ENCODE data around the gene KIF12.
"Not testable (repeated sequence)": the region's sequence is repeated elsewhere in the genome, so short reads cannot be mapped to it uniquely, and the experiment has no call there.

The KIF12 gene

DNA sequence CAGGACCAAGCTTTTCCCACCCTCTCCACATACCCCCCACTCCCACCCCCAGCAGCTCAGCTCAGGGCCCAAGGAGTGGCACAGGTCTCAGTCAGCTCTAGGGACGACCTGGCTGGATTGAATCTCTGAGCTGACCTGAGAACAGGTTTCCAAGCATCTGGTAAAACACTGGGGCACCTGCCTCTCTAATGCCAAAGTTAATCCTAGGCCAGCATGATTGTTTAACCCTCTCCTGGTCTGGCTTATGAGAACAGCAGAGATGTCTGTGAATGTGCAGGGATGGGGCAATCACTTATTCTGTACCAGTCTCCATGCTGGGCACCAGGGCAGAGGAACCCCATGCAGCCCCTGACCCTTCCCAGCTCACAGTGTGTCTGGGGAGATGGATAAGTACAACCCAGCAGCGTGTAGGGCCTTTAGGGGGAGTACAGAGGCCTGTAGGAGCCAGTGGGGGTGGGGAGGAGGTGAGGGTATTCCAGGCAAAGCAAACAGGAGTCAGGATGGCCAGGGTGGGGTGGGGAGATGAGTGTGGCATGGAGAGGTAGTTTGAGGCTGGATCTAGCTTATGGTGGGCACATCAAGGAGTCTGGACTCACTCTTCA lies 678 bp upstream of the KIF12 start:
- DNase-seq: no peak

- DNase-seq: peak; percentile 9
These were observed 814 bp downstream of the KIF12 start for GRCh38 chr9:114098021-114098935.

GRCh38 chr9:114097613-114098020 lies 1.5 kb downstream of the KIF12 start:
- no peak for DNase-seq

DNA sequence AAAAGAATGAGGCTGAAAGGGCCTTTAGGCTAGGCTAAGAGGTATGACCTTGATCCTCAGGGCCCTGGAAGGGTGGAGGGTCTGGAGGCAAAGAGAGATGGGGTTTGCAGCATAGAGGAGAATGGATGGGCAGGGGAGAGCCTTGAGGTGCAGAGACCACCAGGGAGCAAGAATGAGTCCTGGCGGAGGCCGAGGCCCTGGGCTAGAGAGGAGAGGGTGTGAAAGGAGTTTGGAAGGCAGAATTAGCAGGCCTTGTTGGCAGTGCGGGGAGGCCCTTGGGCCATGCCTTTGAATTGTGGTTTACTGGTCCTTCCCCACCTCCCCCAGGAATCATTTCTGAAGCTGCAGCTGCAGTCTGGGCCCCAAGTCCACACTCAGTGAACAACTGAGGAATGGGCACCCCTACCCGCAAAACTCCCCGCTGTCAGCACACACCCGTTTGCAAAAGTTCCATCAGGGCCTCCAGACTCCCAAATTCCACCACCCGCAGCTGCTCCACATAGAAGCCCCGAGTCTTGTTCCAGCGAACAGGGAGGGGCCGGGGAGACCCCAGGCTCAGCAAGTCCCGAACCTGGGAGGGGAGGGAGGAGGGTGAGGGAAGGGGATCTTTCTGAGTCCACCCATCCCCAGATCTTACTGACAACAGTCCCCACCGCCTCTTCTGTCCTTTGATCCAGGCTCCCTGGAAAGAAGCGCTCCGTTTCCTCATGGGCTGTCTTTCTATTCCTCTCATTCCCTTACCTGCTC lies 2.1 kb downstream of the KIF12 start:
- no peak for DNase-seq

- DNase-seq: no peak
These were observed 3.0 kb downstream of the KIF12 start for GRCh38 chr9:114096041-114096511.

DNA sequence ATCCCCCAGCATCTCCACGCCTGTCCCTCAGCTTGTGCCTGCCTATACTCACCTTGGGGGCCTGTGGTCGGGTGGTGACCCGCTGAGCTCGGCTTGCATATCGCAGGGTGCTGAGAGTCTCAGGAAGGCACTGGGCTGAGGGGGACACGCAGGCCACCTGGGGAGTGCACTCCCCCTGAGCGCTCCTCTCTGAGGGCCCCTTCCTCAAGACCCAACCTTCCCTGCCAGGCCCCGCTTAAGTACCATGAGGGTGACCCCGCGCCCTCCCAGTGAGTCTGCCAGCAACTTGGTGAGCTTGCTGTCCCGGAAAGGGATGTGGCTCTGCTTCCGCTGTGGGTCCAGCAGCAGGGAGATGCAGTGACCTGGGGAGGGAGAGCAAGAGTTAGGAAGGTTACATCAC lies 4.1 kb downstream of the KIF12 start:
- DNase-seq: no peak

DNA sequence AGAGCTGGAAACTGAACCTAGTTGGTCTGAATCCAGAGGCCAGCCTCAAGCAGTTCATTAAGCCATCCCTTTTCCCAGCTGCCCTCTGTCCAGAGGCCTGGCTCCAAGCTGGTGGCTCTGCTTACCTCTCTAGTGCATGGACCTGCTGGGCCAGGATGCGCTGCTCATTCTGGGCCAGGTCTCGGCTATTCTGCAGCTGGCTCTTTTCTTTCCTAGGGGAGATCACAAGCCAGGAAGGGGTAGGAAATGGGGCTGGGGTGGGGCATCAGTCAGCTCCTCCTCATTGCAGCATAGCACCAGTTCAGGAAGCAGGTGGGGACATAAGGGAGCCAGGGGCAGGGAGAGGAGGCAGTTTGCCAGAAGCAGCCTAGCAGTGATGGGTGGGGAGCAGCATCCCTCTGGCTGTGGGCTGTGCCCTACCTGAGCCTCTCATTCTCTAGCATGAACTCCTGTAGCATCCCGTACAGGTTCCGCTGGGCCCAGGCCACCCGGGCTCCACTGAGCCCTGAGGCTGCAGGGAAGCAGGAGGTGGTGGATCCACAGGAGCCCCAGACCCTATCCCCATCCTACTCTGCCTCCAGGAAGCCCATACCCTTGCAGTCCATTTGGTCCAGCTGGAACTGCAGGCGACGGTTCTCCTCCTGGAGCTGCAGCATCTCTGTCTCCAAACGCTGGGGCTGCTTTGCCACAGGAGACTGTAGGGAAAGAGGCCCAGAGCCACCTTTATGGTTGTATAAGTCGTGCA lies 5.2 kb downstream of the KIF12 start:
- no peak for DNase-seq

- DNase-seq: no peak
These were observed 6.0 kb downstream of the KIF12 start for GRCh38 chr9:114093031-114093471.

GRCh38 chr9:114092336-114092735 lies 6.8 kb downstream of the KIF12 start:
- no peak for DNase-seq

DNA sequence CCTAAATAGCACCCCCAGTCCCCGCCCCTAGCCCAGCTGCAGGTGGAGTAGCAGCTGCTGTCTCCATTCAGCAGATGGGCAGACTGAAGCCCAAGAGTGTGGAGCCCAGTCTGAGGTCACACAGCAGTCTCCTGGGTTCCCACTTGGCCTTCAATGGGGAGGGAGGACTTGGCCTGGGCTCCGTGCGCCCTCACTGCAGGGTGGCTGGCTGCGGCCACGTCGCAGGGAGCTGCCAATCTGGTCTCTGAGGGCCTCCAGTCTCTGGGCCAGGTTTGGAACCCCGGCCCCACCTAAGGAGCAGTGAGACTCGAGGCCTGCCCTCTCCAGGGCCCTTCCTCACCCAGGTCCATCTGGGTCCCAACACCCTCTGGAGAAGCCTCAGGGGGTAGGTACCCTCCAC lies 7.4 kb downstream of the KIF12 start:
- DNase-seq: no peak

GRCh38 chr9:114090798-114091197 lies 8.3 kb downstream of the KIF12 start:
- DNase-seq: no peak

GRCh38 chr9:114089206-114089840 lies 9.8 kb downstream of the KIF12 start:
- no peak for DNase-seq

- no peak for DNase-seq
These were observed 10.4 kb downstream of the KIF12 start for GRCh38 chr9:114088571-114089170.

GRCh38 chr9:114087721-114088120 lies 11.4 kb downstream of the KIF12 start:
- no peak for DNase-seq

DNA sequence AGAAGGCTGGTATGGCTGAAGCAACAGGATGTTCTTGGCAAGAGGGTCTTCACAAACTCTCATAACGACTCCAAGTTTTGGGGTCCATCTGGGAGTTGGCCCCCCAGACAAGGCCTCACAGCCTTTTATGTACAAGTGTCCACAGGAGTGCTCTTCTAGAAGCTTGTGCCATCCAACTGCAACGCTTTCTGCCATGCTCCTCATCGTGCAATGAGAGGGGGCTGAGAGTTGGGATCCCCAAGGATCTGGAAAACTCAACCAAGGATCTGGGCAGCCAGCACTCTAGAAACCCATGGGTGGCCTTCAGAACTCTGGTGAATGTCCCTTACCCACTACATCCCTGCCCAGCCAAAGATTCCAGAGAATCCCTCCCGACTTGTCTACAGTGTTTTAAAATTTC lies 12.5 kb downstream of the KIF12 start:
- no peak for DNase-seq

DNA sequence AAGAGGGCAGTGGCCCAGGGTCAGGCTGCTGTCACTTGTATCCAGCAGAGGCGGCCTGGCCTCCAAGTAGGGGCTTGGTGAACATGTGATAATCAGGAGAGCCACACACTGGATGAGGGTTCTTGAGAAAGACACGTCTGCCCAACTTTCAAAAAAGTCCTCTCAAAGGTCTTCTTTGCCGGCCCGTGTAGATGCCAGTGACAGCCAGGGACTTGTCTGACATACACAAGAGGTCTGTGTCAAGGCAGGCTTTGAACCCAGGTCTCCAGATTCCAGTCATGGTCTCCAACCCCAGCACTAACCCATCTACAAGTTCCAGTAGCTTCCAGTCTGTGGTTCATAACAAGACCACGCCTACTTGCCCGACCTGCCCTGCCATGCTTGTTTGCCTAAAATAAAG lies 13.1 kb downstream of the KIF12 start:
- no peak for DNase-seq

DNA sequence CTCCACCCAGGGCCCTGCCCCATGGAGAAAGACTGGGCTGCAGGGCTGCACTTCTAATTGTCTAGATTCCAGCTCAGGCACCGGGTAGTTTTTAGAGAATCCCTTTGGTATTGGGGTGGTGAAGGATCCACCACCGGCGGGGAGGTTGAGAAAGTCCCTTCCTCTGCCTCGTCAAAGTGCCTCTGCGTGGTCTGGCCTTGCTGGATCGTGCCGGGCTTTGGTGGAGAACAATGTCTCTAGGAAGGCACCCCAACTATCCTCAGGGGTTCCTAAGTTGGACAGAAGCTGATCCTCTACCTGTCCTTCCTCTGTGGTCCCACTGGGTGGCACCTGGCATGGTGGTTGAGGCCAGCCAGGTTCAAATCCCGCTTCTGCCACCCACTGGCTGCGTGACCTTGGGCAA lies 13.7 kb downstream of the KIF12 start:
- DNase-seq: no peak

DNA sequence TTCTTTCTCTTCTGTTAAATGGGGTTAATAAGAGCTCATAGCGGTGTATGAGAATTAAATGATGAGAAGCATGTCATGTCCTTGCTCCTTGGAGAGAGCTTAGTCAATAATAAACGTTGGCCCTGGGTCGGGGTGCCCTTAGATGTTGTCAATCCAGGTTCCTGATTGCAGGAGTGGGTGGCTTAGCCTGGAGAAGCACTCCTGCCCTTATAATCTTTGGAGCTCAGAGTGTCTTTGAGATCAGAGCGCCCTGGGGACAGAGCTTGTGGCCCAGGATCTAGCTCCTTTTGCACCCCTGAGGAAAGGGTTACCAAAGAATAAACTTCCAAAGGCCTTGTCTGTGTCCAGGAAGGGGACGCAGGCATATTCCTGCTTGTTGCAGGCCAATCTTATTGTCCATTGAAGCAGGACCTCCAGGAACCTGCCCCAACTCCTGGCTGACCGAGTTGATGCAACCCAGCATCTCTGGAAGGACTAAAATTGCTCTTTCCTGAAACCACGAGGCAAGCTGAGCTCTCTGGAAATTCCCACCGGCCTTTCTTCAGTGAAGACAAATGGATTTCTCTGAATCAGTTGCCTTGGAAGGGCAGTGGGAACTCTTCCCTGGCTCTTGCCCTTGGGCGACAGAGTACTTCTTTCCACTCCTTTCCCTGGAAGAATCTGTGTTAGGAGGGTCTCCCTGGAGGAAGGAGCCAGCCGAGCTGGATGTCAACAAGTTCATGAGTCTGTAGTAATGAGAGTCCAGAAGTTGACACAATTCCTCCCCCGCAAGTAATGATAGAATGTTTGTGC lies 14.6 kb downstream of the KIF12 start:
- no peak for DNase-seq

DNA sequence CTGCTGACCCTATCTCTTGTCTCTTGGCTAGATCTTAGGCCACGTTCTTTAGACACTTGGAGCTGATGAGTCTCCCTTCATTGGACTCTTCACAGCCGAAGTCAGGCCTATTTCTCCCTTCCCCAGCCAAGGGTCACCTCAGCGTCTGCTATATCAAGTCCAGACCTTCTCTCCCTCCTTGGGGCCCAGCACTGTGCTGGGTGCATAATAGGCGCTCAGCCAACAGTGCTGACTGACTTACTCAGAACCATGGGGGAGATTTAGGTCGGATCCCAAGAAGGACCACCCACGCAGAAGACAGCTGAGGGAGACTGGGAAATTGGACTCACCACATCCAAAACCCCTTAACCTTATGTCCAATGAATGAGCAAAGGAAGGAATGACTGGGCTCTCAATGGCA lies 15.4 kb downstream of the KIF12 start:
- DNase-seq: no peak

- not testable (repeated sequence) for DNase-seq
These were observed 16.2 kb downstream of the KIF12 start for GRCh38 chr9:114082763-114083412.

All from NCI-H2029 treated with DMSO at 0.1 percent for 48 hours (cell line).